ENCODE measurements around the gene TLE3. TPM values are rescaled to one million over a fixed set of nuclear protein-coding genes. Genes with fewer than 3 reads are reported as not detected.

TLE3 gene
- total RNA-seq, 6 experiments from 2014 or later = 6.0 to 17.6 (median 13.8) TPM

DNA sequence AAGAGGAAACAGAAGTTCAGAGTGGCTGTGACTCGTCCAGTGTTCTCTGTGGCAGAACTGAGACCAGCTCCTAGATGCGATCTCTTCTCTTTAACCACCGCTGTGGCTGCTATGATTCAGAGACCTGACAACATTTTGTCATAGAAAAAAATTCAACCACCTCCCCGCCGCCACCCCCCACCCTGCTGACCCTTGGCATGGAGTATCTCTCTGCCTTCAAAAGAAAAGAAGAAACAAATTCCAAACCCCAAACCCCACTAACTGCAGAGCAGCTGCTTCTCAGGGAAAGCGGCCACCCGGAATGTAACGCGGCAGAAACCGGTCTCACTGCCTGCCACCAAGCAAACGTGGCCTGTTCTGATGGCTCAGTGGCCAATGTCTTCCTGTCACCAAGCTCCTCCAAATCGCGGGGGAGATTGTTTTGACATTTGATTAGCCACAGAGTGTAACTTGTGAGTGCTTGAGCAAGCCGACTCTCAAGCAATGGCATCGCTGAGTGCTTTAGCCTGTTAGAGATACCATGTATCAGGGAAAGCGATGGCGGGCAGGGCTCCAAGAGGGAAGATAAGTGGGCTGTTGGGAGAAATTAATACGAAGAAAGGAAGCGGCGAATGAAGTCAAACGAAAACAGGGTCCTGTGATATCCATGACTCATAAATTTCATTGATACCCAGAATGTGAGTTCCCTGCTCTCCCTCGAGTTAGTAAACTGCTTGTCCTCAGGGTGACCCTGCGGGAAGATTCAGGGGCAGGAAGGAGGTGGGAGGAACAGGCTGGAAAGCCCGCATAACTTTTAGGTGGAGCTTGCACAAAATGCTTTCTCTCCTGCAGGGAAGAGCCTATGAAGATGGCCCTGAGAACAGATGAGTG is 44.8 kb upstream of the TLE3 start:
- Mint-ChIP-seq H3K36me3 (ENCODE audit: low read depth) (no peaks in the 10 kb centered on the region), H3K4me1 (ENCODE audit: low read depth) (no peaks in the 10 kb centered on the region), H3K27me3 (ENCODE audit: insufficient read depth) (peaks cover 53% of the 10 kb centered on the region), H3K27ac (no peak overlapping the region), H3K4me3 (no peak overlapping the region), H3K9me3 (no peaks in the 10 kb centered on the region)
- DNase-seq = no peak
- TF ChIP-seq, protein P1, sequence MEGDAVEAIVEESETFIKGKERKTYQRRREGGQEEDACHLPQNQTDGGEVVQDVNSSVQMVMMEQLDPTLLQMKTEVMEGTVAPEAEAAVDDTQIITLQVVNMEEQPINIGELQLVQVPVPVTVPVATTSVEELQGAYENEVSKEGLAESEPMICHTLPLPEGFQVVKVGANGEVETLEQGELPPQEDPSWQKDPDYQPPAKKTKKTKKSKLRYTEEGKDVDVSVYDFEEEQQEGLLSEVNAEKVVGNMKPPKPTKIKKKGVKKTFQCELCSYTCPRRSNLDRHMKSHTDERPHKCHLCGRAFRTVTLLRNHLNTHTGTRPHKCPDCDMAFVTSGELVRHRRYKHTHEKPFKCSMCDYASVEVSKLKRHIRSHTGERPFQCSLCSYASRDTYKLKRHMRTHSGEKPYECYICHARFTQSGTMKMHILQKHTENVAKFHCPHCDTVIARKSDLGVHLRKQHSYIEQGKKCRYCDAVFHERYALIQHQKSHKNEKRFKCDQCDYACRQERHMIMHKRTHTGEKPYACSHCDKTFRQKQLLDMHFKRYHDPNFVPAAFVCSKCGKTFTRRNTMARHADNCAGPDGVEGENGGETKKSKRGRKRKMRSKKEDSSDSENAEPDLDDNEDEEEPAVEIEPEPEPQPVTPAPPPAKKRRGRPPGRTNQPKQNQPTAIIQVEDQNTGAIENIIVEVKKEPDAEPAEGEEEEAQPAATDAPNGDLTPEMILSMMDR (IDR thresholded peaks at IDR 0.05) = no peak

DNA sequence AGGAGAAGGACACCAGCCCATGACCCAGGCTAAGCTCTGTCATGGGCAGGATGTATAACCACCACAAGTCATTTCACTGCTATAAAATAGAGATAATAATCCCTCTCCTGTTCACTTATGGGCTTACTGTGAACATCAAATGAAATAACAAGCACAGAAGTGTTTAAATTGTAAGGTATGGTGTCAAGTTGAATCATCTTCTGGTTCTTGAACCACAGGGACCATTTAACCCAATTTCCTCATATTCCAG is 44.3 kb upstream of the TLE3 start:
- no peaks in the 10 kb centered on the region for H3K4me1 Mint-ChIP-seq (ENCODE audit: low read depth)
- H3K27ac Mint-ChIP-seq = no peak overlapping the region
- TF ChIP-seq, protein P1 (IDR thresholded peaks at IDR 0.05) = no peak
- no peak overlapping the region for H3K4me3 Mint-ChIP-seq
- DNase-seq = no peak
- H3K27me3 Mint-ChIP-seq (ENCODE audit: insufficient read depth) = peaks cover 53% of the 10 kb centered on the region
- no peaks in the 10 kb centered on the region for H3K9me3 Mint-ChIP-seq
- H3K36me3 Mint-ChIP-seq (ENCODE audit: low read depth) = no peaks in the 10 kb centered on the region

DNA sequence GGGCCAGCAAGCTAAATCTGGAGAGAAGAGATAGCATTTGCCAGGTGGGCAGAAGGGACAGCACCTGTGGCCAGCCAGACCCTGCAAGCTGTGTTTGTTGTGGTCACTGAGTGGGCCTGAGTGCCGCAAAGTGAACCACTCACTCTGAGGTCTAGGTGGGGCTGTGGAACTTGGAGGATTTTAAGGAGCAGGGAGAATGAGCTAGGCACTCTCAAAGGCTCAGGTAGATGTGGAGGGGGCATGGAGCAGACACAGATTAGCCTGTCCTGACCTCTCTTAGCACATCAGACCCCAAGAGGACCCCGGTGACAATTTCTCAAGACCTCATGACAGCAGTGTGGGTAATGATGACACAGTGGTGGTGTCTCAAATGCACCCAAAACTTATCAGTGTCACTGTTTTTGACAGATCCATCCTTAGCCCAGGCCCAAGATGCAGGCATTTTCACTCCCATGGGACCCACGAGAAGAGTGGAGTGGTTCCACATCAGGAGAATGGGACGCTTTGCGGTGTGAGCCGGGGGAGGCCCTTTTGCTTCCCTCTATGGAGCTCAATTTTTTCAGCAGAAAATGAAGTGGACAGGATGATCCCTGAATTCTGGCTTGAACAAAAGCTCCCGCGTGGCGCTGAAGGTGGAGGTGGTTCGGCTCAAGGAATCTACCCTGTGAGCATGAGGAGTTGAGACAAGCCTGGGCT is 43.8 kb upstream of the TLE3 start:
- Mint-ChIP-seq H3K27me3 (ENCODE audit: insufficient read depth) (peaks cover 54% of the 10 kb centered on the region), H3K36me3 (ENCODE audit: low read depth) (no peaks in the 10 kb centered on the region), H3K27ac (no peak overlapping the region), H3K4me1 (ENCODE audit: low read depth) (no peaks in the 10 kb centered on the region), H3K4me3 (peak overlapping the region; percentile 68; the same call in 1 of the 2 replicates), H3K9me3 (no peaks in the 10 kb centered on the region)
- TF ChIP-seq, protein P1 (IDR thresholded peaks at IDR 0.05) = no peak
- DNase-seq = no peak

DNA sequence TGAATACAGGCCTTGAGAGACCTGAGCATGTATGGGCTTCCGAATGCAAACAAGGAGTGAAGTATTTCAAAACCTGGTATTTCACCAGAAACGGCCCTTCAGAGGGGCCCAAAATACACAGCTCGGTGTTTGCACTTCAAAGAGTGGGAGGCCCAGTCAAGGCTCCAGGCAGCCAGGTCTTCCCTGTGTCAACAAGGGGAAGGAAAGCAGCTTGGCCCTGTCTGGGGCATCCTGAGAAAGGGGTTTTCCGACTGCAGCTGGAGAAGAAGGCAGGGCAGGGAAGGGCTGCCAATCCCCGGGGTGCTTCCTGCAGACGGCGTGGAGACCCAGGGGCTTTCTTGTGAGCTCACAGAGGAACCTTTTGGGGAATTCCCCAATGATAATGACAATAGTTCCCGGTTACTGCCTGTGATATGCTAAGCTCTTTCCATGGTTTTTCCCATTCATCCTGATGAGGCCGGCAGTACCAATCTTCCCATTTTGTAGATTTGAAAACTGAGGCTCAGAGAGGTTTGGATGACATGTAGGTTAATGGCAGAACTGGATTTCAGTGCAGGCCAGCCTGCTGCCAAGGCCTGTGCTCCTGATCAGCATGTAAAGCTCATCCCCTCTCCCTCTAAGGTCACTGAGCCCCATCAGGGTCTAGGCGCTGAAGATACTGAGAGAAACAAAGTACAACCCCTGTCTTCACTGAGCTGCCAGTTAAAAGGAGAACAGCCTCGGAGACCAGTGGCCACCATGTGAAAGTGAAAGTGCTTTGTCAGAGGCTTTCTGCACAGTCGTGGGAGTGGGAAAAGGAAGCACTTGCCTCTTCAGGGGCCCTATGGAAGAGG is 43.0 kb upstream of the TLE3 start:
- Mint-ChIP-seq H3K27ac (no peak overlapping the region), H3K4me3 (peak overlapping the region; percentile 68; the same call in 1 of the 2 replicates), H3K4me1 (ENCODE audit: low read depth) (no peaks in the 10 kb centered on the region)

DNA sequence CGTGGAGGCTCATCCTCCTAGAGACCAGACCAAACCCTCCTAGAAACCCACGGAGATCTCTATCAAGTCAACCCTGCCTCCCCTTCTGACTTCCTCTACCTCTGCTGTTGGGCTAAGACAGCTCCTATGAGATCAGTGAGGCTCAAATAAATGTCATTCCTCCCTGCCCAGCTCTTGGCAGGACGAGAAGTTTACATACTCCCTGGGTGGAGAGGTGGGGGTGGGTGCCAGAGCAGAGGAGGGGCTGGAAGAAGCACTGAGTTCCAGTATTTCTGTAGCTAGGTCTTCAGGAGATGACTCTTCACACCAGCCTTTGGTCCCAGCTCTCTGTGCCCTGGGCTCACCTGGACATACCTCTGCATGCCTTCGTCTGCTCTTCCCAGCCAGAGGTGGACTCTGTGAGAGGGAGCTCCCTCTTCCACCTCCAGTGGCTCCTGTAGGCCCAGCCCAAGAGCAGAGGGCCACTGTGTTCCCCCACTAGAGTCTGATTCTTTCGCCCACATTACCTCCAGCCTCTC is 42.4 kb upstream of the TLE3 start:
- no peaks in the 10 kb centered on the region for H3K4me1 Mint-ChIP-seq (ENCODE audit: low read depth)
- no peak overlapping the region for H3K27ac Mint-ChIP-seq
- DNase-seq = no peak
- no peaks in the 10 kb centered on the region for H3K9me3 Mint-ChIP-seq
- peaks cover 56% of the 10 kb centered on the region for H3K27me3 Mint-ChIP-seq (ENCODE audit: insufficient read depth)
- TF ChIP-seq, protein P1 (IDR thresholded peaks at IDR 0.05) = no peak
- H3K4me3 Mint-ChIP-seq = no peak overlapping the region
- no peaks in the 10 kb centered on the region for H3K36me3 Mint-ChIP-seq (ENCODE audit: low read depth)

More for the DNA sequence above, 43.0 kb upstream of the TLE3 start:
- TF ChIP-seq, protein P1 (IDR thresholded peaks at IDR 0.05) = no peak
- Mint-ChIP-seq H3K36me3 (ENCODE audit: low read depth) (no peaks in the 10 kb centered on the region), H3K27me3 (ENCODE audit: insufficient read depth) (peaks cover 52% of the 10 kb centered on the region), H3K9me3 (no peaks in the 10 kb centered on the region)
- DNase-seq = no peak

Measured in HFFc6 (cell line).